ENCODE results near the gene MED12L.

MED12L gene

DNA sequence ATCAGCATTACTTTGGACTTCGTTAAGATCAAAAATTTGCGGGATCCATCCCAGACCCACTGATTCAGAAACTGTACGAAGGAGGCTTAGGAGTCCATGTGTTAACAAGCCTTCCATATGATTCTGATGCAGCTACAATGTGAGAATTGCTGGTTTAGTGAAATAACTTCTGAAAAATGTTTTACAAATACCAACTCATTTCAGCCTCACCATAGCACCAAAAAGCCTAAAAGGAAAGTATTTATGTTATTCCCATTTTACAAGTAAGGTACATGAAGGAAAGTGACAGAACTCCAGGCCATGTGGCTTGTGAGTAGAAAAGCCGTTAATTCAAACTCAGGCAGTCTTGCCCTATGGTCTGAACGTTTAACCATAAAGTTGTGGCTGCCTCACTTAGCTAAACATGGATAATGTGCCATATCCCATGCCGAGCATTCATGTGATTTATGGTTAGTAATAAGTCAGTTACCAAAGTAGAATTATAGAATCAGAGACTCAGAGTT, 376.9 kb downstream of the MED12L start:
- DNase-seq (ENCODE audit: low read depth): no peak

DNA sequence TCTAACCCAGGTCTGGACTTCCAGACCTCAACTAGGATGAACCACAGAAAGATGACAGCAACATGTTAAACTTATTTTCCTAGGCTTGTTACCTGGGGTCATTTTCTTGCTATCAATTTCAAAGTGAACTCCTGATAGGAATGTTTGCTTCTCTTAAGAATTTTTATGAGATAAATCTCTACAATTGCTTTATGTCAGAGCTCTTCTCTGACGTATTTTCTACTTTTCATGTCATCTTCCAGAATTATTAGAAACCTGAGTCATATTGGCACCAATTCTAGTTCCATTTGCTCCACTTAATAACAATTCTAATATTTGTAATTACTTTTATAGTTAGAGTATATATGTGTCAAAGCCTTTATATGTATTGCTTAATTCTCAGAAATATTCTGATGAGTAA, 377.5 kb downstream of the MED12L start:
- no peak for DNase-seq (ENCODE audit: low read depth)

DNA sequence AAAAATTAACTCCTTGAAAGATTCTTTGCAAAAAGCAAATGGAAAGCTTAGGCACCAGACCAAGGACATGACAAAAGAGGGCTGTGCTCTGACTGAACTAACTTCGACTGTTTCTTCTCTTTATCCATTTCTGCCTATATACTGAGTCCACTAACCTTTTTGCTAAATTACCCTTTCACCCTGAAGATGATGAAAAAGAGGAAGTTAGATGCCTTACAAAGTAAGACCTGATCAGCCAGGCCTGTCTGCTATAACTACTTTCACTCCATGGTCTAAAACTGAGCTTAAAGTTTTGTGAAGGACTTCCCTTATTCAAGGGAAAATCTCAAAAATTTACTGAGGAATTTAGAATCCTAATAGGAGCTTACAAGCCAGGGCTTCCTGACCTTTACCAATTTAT, 381.6 kb downstream of the MED12L start:
- DNase-seq (ENCODE audit: low read depth): no peak

DNA sequence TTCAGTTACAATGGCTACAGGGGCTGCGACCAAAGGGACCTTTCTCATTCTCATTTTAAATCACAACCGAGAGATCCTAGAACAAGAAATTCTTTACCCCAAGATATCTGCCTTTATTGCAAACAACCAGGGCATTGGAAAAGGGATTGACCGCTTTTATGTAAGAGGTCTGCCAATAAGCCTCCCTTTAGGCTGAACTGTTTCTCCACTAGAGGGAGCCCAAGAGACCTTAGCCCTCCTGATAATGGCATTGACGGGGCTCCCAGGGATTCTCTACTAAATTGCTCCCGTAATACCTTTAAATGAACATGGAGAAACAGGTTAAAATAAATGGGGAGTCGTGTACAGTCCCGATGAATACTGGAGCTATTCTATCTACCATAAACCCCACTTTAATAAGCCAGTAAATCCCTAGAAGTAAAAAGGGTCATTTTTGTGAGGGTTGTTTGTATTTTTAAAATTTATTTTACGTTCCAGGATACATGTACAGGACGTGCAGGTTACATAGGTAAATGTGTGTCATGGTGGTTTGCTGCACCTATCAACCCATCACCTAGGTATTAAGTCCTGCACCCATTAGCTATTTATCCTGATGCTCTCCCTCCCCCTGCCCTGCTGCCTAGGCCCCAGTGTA, 382.9 kb downstream of the MED12L start:
- no peak for DNase-seq (ENCODE audit: low read depth)

DNA sequence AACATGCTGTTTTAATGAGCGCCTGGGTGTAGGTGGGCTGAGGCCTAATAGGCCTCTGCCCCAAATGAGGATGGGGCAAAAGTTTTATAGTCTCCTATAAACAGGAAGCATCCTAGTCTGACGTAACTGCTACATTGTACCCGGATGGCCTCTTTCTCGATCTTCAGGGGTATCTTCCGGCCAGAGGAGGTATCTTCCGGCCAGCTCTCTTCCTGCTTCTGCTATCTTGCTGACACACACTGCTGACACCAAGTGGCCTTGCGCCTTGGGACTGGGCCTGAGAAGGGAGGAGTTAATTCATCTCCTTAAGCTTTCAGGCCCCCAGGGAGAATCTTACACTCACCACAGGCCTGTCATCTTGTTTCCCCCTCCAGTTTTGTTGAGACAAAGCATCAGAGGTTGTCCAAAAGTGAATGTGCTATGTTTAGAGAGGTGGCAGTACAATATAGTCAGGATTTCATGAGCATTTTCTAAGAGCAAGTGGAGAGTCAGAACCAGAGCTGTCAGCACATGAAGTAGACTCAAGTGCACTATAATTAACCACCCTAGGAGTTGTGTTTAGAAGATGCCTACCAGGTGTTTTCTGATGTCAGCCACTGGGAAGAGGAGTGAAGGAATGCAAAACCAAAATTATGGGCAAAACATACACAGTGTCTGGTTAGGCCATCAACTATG, 391.0 kb downstream of the MED12L start:
- DNase-seq (ENCODE audit: low read depth): no peak

DNA sequence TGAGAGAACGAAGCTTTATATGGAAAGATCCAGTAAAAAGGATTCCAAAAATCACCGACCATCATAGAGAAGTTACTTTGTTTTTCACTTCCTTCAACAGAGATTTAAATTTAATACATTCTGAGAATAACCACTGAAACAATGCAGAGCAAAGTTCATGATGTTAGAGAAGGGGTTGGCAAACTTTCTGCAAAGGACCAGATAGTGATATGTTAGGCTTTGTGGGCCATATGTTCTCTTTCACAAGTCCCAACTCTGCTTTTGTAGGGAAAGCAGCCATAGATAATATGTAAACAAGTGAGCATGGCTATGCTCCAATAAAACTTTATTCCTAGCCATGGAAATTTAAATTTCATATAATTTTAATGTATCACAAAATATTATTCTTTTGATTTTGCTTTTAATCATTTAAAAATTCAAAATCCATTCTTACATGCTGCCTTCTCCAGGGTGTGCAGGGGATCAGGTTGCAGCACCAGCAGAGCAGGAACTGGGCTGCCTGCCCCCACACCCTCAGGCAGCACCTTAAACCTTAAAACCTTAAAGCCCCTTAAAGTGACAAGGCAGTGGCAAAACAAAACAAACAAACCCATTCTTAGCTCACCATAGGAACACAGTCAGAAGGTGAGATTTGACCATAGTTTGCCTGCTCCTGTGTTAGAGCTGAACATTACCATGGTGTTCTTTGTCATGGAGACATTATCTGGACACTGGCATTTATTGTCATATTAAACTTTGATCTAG, 392.3 kb downstream of the MED12L start:
- no peak for DNase-seq (ENCODE audit: low read depth)

DNA sequence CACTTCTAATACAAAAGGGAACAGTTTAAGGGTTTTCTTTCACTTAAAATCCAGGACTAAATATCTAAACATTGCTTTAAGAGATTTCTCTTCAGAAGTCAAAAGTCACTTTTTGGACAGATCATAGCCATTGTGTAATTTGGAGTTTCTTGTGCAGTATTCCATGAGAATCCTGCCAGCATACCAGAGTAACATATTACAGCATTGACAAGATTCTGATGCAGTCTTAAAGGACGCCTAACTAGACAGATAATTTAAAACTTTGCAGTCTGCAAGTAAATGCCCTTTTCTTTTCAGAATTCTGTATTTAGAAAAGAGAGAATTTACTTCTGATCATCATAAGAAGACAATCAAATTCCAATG, 392.9 kb downstream of the MED12L start:
- no peak for DNase-seq (ENCODE audit: low read depth)

DNA sequence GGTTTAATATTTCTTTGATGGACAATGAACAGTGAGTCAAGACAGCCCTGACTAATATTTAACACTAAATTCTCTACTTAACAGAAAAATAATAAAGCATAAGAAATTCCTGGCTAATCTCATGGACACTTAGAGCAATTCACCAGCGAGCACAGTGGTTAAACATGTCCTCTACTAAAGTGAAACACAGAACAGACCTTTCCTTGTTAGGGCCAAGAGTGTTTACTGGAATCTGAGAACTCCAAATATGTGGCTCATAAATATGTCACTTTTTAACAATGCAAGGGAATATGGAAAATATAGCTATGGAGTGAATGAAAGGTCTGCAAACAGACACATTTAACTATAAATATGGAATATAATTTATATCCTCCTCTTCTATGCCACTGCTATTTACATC, 394.0 kb downstream of the MED12L start:
- no peak for DNase-seq (ENCODE audit: low read depth)

DNA sequence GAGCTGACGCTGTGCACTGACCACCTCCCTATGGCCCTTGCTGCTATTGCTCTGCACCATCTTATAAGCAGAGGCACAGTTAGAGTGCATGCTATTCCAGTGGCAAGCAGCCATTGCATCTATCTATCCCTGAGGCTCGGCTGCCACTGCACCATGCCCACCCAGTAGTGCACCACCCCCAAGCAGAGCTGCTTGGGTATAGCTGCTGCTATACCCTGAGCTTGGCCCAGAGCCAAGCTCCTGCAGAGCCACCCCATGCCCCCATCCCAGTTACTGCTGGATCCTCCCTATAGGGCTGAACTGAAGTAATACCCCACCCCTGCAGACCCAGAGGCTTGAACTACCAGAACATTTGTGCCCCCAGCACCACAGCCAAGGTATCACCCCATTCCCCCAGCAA, 395.0 kb downstream of the MED12L start:
- DNase-seq (ENCODE audit: low read depth): no peak

DNA sequence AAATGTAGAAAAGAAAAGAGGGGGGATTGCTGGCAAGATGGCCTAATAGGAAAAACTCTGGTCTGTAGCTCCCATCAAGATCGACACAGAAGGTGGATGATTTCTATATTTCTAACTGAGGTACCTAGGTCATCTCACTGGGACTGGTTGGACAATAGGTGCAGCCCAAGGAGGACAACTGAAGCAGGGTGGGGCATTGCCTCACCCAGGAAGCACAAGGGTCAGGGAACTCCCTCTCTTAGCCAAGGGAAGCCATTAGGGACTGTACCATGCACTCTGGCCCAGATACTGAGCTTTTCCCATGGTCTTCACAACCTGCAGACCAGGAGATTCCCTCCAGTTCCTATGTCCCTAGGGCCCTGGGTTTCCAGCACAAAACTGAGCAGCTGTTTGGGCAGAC, 398.0 kb downstream of the MED12L start:
- no peak for DNase-seq (ENCODE audit: low read depth)

DNA sequence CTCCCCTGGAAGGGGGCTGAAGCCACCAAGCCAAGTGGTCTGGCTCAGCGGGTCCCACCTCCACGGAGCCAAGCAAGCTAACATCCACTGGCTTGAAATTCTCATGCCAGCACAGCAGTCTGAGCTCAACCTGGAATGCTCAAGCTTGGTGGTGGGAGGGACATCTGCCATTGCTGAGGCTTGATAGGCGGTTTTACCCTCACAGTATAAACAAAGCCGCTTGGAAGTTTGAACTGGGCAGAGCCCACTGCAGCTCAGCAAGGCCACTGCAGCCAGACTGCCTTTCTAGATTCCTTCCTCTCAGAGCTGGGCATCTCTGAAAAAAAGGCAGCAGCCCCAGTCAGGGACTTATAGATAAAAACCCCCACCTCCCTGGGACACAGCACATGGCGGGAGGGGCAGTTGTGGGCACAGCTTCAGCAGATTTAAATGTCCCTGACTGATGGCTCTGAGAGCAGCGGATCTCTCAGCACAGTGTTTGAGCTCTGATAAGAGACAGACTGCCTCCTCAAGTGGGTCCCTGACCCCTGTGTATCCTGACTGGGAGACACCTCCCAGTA, 398.6 kb downstream of the MED12L start:
- DNase-seq (ENCODE audit: low read depth): no peak
